ENCODE measurements around the gene TAAR1. TPM values are rescaled to one million over a fixed set of nuclear protein-coding genes. Genes with fewer than 3 reads are reported as not detected.
A peak's percentile ranks its signal among the peaks of the same experiment; 100 is the strongest.
"Not testable (repeated sequence)": the region's sequence is repeated elsewhere in the genome, so short reads cannot be mapped to it uniquely, and the experiment has no call there.

The TAAR1 gene
- total RNA-seq, 1 experiment from 2014 or later, result not detected

DNA sequence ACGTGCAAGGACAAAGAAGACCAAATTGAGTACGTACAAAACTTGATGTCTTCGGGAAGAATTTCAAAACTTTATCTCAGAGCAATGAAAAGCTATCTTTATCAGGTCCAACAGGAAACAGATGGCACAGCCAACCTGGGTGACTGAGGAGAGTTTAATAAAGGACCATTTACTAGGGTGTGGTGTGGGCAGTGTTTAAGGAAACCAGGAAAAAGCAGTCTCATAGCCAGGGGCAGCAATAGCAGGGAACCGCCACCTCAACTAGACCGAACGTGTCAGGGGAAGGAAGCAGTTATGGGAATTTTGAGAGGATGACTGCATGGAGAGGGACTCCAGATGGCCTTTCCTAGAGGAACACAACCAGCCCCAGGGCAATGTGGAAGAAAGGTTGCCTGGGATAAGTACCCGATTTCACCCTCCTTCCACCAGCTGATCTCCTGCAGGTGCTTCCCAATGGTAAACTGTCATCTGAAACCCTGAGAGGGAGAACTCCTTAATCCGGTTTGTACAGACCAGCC, 54.3 kb downstream of the TAAR1 start:
- Histone ChIP-seq H3K9me3 (ENCODE audit: control insufficient read depth, insufficient read depth, low read depth, low read length) (no peaks in the 10 kb centered on the region), H3K4me3 (ENCODE audit: low read depth in 2 of 2, low read length in 2 of 2) (no peak overlapping the region), H3K27ac (ENCODE audit: low read length) (no peak overlapping the region), H3K4me1 (ENCODE audit: control insufficient read depth, insufficient read depth, low read length) (no peaks in the 10 kb centered on the region), H3K36me3 (ENCODE audit: control insufficient read depth, insufficient read depth, low read length) (no peaks in the 10 kb centered on the region), H3K27me3 (ENCODE audit: control insufficient read depth, insufficient read depth, low read length) (no peaks in the 10 kb centered on the region)
- TF ChIP-seq TCF7L2 (IDR thresholded peaks at IDR 0.05; ENCODE audit: low read depth, low read length) (no peak), SIN3A (IDR thresholded peaks at IDR 0.05; ENCODE audit: borderline replicate concordance, insufficient read depth, low read depth, low read length) (no peak), POLR2AphosphoS5 (IDR thresholded peaks at IDR 0.05; ENCODE audit: low read depth, low read length) (no peak)
- TF ChIP-seq, protein P1, sequence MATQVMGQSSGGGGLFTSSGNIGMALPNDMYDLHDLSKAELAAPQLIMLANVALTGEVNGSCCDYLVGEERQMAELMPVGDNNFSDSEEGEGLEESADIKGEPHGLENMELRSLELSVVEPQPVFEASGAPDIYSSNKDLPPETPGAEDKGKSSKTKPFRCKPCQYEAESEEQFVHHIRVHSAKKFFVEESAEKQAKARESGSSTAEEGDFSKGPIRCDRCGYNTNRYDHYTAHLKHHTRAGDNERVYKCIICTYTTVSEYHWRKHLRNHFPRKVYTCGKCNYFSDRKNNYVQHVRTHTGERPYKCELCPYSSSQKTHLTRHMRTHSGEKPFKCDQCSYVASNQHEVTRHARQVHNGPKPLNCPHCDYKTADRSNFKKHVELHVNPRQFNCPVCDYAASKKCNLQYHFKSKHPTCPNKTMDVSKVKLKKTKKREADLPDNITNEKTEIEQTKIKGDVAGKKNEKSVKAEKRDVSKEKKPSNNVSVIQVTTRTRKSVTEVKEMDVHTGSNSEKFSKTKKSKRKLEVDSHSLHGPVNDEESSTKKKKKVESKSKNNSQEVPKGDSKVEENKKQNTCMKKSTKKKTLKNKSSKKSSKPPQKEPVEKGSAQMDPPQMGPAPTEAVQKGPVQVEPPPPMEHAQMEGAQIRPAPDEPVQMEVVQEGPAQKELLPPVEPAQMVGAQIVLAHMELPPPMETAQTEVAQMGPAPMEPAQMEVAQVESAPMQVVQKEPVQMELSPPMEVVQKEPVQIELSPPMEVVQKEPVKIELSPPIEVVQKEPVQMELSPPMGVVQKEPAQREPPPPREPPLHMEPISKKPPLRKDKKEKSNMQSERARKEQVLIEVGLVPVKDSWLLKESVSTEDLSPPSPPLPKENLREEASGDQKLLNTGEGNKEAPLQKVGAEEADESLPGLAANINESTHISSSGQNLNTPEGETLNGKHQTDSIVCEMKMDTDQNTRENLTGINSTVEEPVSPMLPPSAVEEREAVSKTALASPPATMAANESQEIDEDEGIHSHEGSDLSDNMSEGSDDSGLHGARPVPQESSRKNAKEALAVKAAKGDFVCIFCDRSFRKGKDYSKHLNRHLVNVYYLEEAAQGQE (IDR thresholded peaks at IDR 0.05; ENCODE audit: insufficient read depth in 1 of 2, low read depth in 2 of 2, low read length in 1 of 2), result no peak
- TF ChIP-seq, protein P2, sequence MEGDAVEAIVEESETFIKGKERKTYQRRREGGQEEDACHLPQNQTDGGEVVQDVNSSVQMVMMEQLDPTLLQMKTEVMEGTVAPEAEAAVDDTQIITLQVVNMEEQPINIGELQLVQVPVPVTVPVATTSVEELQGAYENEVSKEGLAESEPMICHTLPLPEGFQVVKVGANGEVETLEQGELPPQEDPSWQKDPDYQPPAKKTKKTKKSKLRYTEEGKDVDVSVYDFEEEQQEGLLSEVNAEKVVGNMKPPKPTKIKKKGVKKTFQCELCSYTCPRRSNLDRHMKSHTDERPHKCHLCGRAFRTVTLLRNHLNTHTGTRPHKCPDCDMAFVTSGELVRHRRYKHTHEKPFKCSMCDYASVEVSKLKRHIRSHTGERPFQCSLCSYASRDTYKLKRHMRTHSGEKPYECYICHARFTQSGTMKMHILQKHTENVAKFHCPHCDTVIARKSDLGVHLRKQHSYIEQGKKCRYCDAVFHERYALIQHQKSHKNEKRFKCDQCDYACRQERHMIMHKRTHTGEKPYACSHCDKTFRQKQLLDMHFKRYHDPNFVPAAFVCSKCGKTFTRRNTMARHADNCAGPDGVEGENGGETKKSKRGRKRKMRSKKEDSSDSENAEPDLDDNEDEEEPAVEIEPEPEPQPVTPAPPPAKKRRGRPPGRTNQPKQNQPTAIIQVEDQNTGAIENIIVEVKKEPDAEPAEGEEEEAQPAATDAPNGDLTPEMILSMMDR (IDR thresholded peaks at IDR 0.05), result no peak
- no TSS peak for BruUV-seq (replicated peaks)
- DNase-seq (ENCODE audit: low read depth, low spot score) (no peak), ATAC-seq (no peak)
- ChIA-PET POLR2A (no interaction called here), CTCF (no interaction called here)
- intact Hi-C loops (cut with micrococcal nuclease; ENCODE audit: unreplicated experiment), result no loop called here
- in situ Hi-C loops (cut with HindIII; ENCODE audit: low pct_unique_long_range_greater_than_20kb, low sequenced_read_pairs), result no loop called here

DNA sequence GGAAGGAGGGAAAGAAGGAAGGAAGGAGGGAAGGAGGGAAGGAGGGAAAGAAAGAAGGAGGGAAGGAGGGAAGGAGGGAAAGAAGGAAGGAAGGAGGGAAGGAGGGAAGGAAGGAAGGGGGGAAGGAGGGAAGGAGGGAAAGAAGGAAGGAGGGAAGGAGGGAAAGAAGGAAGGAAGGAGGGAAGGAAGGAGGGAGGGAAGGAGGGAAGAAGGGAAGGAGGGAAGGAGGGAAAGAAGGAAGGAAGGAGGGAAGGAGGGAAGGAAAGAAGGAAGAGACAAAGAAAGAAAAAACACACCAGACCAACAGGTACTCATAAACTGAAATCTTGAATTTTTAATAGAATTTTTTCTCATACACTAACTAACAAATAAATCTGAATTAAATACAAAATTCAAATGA, 58.1 kb downstream of the TAAR1 start:
- DNase-seq (ENCODE audit: low read depth, low spot score); BruUV-seq (replicated peaks); H3K4me1 ChIP-seq (ENCODE audit: control insufficient read depth, insufficient read depth, low read length); POLR2A ChIA-PET; ATAC-seq; H3K9me3 ChIP-seq (ENCODE audit: control insufficient read depth, insufficient read depth, low read depth, low read length); H3K4me3 ChIP-seq (ENCODE audit: low read depth in 2 of 2, low read length in 2 of 2); H3K27ac ChIP-seq (ENCODE audit: low read length); H3K27me3 ChIP-seq (ENCODE audit: control insufficient read depth, insufficient read depth, low read length); H3K36me3 ChIP-seq (ENCODE audit: control insufficient read depth, insufficient read depth, low read length); in situ Hi-C loops (cut with HindIII; ENCODE audit: low pct_unique_long_range_greater_than_20kb, low sequenced_read_pairs); intact Hi-C loops (cut with micrococcal nuclease; ENCODE audit: unreplicated experiment); CTCF ChIA-PET: not testable (repeated sequence)

DNA sequence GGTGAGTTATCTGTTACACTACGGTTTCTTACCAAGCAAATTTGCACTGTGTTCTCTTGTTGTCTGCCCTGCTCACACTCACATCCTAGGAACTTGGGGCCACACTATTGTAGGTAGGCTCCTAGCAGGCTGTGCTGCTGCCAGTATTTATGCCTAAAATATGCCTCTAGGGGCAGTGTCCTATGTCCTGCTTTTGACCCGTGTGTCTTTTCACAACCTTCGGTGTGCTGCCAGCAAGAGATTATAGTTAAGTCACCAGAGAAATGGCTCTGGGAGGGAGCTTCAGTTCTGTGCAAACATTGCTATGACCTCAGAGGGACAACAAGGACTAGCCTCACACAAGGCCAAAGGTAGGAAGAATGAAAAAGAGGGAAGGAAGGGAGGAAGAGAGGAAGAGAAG, 60.5 kb downstream of the TAAR1 start:
- intact Hi-C loops (cut with micrococcal nuclease; ENCODE audit: unreplicated experiment) (no loop called here), in situ Hi-C loops (cut with HindIII; ENCODE audit: low pct_unique_long_range_greater_than_20kb, low sequenced_read_pairs) (no loop called here)
- ChIA-PET CTCF (no interaction called here), POLR2A (no interaction called here)
- no peaks in the 10 kb centered on the region for H3K36me3 ChIP-seq (ENCODE audit: control insufficient read depth, insufficient read depth, low read length)
- DNase-seq (ENCODE audit: low read depth, low spot score) (no peak), ATAC-seq (no peak)
- no TSS peak for BruUV-seq (replicated peaks)
- TF ChIP-seq TCF7L2 (IDR thresholded peaks at IDR 0.05; ENCODE audit: low read depth, low read length), result no peak
- TF ChIP-seq, protein P1 (IDR thresholded peaks at IDR 0.05; ENCODE audit: insufficient read depth in 1 of 2, low read depth in 2 of 2, low read length in 1 of 2), result no peak
- TF ChIP-seq, protein P2 (IDR thresholded peaks at IDR 0.05), result peak; percentile 53
- TF ChIP-seq SIN3A (IDR thresholded peaks at IDR 0.05; ENCODE audit: borderline replicate concordance, insufficient read depth, low read depth, low read length), result no peak
- no peaks in the 10 kb centered on the region for H3K27me3 ChIP-seq (ENCODE audit: control insufficient read depth, insufficient read depth, low read length)
- H3K4me1 ChIP-seq (ENCODE audit: control insufficient read depth, insufficient read depth, low read length), result no peaks in the 10 kb centered on the region
- H3K4me3 ChIP-seq (ENCODE audit: low read depth in 2 of 2, low read length in 2 of 2), result no peak overlapping the region
- no peak overlapping the region for H3K27ac ChIP-seq (ENCODE audit: low read length)
- no peaks in the 10 kb centered on the region for H3K9me3 ChIP-seq (ENCODE audit: control insufficient read depth, insufficient read depth, low read depth, low read length)

All from Panc1 (cell line).